IgD-negative memory B cell (primary cell): ENCODE results near the gene TMPRSS3. TPM values are rescaled to one million over a fixed set of nuclear protein-coding genes. Genes with fewer than 3 reads are reported as not detected.
A peak's percentile ranks its signal among the peaks of the same experiment; 100 is the strongest.

Experiments
- H3K27ac Mint-ChIP-seq, 3 donors: one replicate each; pipeline ENCODE4 v1.8.0; 2020 to 2022; ENCODE audit warnings: mild to moderate bottlenecking in 3 of 3, mixed read lengths in 3 of 3, moderate library complexity in 1 of 3
- H3K27me3 Mint-ChIP-seq: one replicate; pipeline ENCODE4 v1.8.0; 2021; ENCODE audit warnings: mixed read lengths
- H3K36me3 Mint-ChIP-seq: one replicate; pipeline ENCODE4 v1.8.0; 2020; ENCODE audit warnings: mild to moderate bottlenecking, mixed read lengths
- H3K4me1 Mint-ChIP-seq, 3 donors: one replicate each; pipeline ENCODE4 v1.8.0; 2020 to 2022; ENCODE audit warnings: mixed read lengths in 3 of 3, mild to moderate bottlenecking in 1 of 3
- H3K4me3 Mint-ChIP-seq, 4 donors: one replicate each; pipeline ENCODE4 v1.8.0; 2020 to 2022; ENCODE audit warnings: mild to moderate bottlenecking in 4 of 4, mixed read lengths in 4 of 4, moderate library complexity in 3 of 4
- H3K9me3 Mint-ChIP-seq, 3 donors: one replicate each; pipeline ENCODE4 v1.8.0; 2020 to 2021; ENCODE audit warnings: mixed read lengths in 3 of 3, mild to moderate bottlenecking in 1 of 3
- polyA plus RNA-seq: library from polyadenylated mRNA; unstranded; fragments of 300-500 nt; fragmentation: Illumina TruSeq; gene quantifications from one replicate; pipeline ENCODE4 v1.2.3, GENCODE V29; 2021

Gene TMPRSS3
- polyA plus RNA-seq, 1 donor from 2014 or later = not detected

DNA sequence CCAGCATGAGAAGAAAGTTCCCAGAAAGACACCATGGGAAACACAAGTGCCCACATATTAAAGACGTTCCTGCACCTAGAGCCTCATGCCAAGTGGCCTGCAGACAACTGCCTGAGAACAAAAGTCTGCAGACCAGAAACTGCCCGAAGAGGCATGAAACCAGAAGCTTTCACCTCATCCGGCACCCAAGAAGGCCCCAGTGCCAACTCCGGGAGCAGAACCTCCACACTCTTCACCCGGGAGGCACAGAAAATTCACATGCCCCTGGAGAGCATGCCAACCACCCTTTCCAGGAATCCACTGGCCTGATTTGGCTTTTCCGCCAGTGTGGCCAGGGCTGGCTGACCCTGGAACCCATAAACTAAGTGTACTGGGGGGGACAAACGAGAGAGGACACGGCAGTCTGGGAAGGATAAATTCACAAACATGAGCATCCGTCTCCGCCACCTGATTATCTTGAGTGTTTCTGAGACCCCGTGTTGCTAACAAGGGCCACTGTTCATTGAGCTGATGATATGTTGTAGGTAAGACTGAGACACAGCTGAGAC lies 51.8 kb downstream of the TMPRSS3 start:
- Mint-ChIP-seq H3K4me3 (no peak overlapping the region), H3K4me1 (no peaks in the 10 kb centered on the region), H3K36me3 (peaks cover 3% of the 10 kb centered on the region), H3K27ac (no peak overlapping the region), H3K9me3 (no peaks in the 10 kb centered on the region), H3K27me3 (peaks cover 6% of the 10 kb centered on the region)

DNA sequence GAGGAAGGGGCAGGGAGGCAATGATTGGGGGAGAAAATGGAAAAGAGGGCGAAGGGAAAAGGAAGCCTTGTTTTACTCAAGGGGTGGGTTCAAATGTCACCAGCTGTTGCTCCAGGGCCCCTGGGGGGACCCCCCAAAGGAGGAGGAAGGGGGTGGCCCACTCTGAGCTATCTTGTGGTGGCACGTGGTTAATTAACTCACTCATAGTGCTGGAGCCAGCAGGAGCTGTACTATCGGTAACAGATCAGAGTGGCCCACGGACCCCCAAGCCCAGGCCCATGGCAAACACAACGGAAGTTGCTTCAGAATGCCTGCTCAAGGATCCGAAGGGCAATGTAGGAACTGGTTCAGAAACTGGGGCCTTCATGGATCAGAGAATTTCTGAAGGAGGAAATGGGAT lies 52.3 kb downstream of the TMPRSS3 start:
- Mint-ChIP-seq H3K27me3 (peaks cover 6% of the 10 kb centered on the region), H3K4me3 (no peak overlapping the region), H3K4me1 (no peaks in the 10 kb centered on the region), H3K27ac (no peak overlapping the region), H3K36me3 (peaks cover 3% of the 10 kb centered on the region), H3K9me3 (no peaks in the 10 kb centered on the region)

GRCh38 chr21:42343101-42343500 lies 52.8 kb downstream of the TMPRSS3 start:
- no peak overlapping the region for H3K27ac Mint-ChIP-seq

GRCh38 chr21:42341776-42342542 lies 53.9 kb downstream of the TMPRSS3 start:
- H3K36me3 Mint-ChIP-seq = peaks cover 3% of the 10 kb centered on the region
- no peaks in the 10 kb centered on the region for H3K9me3 Mint-ChIP-seq
- no peak overlapping the region for H3K27ac Mint-ChIP-seq
- H3K4me3 Mint-ChIP-seq = no peak overlapping the region
- H3K4me1 Mint-ChIP-seq = peaks cover 2 to 6% (median 6%) of the 10 kb centered on the region in 3 donors
- H3K27me3 Mint-ChIP-seq = peaks cover 9% of the 10 kb centered on the region

More at GRCh38 chr21:42343101-42343500, 52.8 kb downstream of the TMPRSS3 start:
- Mint-ChIP-seq H3K4me1 (peaks cover 0 to 1% (median under 1%) of the 10 kb centered on the region in 3 donors), H3K9me3 (no peaks in the 10 kb centered on the region), H3K36me3 (peaks cover 3% of the 10 kb centered on the region), H3K27me3 (peaks cover 5% of the 10 kb centered on the region), H3K4me3 (no peak overlapping the region)

DNA sequence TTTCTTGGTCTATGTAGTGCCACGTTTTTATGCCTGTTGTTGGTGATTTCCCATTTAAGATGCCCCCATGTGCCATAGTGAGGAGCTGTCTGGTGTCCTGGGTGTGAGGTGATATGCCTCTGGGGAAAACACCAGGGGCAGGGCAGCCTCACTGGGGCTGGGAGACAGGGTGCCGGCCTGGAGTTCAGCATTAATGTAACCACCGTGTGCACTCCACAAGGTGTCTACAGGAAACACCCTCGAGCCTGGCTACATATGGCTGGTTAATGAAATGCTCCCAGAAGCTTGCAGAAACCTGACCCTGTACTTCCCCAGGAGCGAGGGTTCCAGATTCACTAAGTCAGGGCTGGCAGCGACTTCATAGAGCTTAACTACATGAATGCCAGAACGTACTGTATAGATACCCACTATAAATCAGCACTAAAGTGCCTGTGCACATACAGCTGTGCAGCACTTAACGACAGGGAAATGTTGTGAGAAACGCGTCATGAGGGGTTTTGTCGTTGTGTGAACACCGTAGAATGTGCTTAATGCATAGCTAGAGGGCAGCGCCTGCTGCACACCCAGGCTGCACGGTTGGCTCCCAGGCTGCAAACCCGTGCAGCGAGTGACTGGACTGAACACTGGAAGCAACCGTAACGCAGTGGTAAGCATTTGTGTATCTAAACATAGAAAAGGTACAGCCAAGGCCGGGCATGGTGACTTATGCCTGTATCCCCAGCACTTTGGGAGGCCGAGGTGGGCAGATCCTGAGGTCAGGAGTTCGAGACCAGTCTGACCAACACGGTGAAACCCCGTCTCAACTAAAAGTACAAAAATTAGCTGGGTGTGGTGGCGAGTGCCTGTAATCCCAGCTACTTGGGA lies 55.4 kb downstream of the TMPRSS3 start:
- H3K4me1 Mint-ChIP-seq = peaks cover 4 to 6% (median 6%) of the 10 kb centered on the region in 3 donors
- H3K27me3 Mint-ChIP-seq = peaks cover 12% of the 10 kb centered on the region
- peak overlapping the region in 1 of 3 donors; percentile 47 for H3K27ac Mint-ChIP-seq
- H3K36me3 Mint-ChIP-seq = peaks cover 3% of the 10 kb centered on the region
- no peak overlapping the region for H3K4me3 Mint-ChIP-seq
- H3K9me3 Mint-ChIP-seq = no peaks in the 10 kb centered on the region

DNA sequence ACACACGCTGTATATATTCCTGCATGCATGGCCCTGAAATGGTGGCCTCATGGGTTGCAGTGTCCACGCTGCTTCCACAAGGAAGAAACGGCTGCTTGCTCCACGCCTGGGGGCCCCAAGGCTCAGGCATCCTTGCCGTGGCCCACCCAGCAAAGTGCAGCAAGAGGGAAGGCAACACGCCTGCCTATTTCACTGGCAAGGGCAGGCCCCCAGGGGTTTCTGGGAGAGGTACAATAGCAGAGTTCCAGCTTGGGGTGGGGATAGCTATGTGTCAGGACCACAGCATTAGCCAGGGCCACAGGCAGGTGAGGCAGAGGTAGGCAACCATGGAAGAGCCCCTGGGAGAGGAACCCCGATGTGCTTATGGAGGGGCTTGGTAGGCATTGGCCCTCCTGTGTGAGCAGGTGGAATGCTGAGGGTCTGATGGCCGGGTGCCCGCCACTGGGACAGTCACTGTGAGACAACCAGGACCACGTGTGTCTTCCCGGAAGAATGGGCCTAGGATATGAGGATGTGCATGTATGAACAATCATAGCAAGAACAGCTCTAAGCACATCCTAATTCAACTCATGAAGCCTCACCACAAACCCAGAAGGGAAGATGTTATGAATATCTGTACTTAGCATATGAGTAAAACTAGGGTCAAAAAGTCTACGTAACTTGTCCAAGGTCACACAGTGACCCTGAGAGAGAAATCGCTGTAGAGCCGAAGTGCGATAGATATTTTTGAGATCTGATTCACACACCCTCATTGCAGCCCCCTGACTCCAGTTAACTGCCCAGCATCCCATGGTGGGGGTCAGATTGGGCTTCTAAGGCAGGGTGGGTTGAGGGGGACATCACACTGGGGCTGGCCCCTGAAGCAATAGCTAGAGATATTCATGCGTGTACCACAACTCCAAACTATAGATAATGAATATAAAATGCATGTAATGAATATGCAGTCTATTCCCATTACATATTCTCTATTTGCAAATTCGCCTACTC lies 56.8 kb downstream of the TMPRSS3 start:
- peak overlapping the region in 1 of 4 donors; percentile 5 for H3K4me3 Mint-ChIP-seq
- H3K27me3 Mint-ChIP-seq = peaks cover 12% of the 10 kb centered on the region
- no peak overlapping the region for H3K27ac Mint-ChIP-seq
- H3K4me1 Mint-ChIP-seq = peaks cover 4 to 6% (median 6%) of the 10 kb centered on the region in 3 donors
- no peaks in the 10 kb centered on the region for H3K9me3 Mint-ChIP-seq
- no peaks in the 10 kb centered on the region for H3K36me3 Mint-ChIP-seq

DNA sequence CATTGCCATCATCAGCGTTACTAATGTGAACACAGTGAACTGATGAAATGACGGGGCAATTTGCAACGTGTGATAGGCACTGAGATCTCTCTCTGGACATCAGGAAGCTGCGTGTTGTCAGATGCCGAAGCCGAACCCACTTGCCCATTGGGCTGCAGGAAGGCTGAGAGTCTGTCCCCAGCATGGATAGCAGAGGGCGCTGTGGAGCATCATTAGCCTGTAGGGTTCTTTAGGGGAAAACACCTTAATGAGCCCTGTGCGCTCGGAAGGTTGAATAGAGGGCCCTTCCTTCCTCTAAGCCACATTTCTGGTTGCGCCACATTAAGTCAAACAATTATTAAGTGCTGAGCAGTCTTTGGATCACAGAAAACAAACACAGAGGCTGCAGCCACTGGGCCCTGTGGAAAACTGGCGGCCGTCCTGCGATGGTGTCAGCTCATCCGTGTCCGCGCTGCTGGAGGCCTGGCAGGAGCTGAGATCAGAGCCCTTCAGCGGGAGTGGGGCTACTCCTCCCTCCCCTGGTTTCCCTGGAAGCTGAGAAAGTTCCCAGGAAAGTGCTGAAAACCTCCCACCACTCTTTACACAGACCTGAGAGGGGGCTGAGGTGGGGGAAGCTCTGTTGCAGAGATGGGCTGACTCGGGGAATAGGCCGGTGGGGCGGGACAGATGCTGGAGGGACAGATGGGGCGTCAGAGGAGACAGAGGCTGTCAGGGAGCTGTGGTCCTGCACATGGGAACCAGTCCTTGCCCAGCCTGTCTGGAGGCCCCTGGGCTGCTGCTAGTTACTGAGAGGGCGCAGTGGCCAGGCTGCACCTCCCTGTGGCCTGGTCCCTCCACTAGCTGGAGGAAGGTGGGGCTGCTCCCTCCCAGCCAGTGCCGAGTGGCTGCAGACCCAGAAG lies 57.8 kb downstream of the TMPRSS3 start:
- Mint-ChIP-seq H3K4me1 (peaks cover 6% of the 10 kb centered on the region in 3 donors), H3K4me3 (peak overlapping the region in 1 of 4 donors; percentile 1), H3K9me3 (no peaks in the 10 kb centered on the region), H3K36me3 (no peaks in the 10 kb centered on the region), H3K27me3 (peaks cover 12% of the 10 kb centered on the region), H3K27ac (peak overlapping the region in 1 of 3 donors; percentile 3)

- Mint-ChIP-seq H3K4me3 (no peak overlapping the region), H3K36me3 (no peaks in the 10 kb centered on the region), H3K27ac (no peak overlapping the region), H3K9me3 (no peaks in the 10 kb centered on the region), H3K27me3 (peaks cover 15% of the 10 kb centered on the region), H3K4me1 (peaks cover 6% of the 10 kb centered on the region in 3 donors)
Measured at GRCh38 chr21:42337276-42337675, 58.6 kb downstream of the TMPRSS3 start.

DNA sequence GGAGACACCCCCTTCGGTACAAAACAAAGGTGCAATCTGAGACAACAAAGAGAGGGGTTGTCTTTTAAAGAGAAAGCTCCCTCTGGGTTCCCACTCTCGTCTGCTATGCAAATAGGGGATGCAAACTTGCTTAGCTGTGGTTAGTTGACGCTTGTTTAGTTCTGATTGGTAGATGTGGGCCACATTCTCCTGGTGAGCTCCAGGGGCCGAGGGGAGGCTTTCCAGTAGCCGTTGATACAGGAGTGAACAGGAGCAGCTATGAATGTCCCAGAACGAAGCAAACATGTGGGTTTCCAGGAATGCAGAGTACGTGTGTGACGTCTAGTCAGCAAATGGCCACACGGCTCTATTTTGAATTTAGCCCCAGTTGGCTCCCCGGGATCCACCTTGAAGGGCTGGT lies 59.8 kb downstream of the TMPRSS3 start:
- Mint-ChIP-seq H3K4me3 (no peak overlapping the region), H3K4me1 (peaks cover 6% of the 10 kb centered on the region in 3 donors), H3K36me3 (no peaks in the 10 kb centered on the region), H3K27ac (peak overlapping the region in 1 of 3 donors; percentile 39), H3K9me3 (peaks cover 2 to 12% (median 11%) of the 10 kb centered on the region in 3 donors), H3K27me3 (peaks cover 22% of the 10 kb centered on the region)

GRCh38 chr21:42332557-42333317 lies 63.1 kb downstream of the TMPRSS3 start:
- Mint-ChIP-seq H3K27ac (peak overlapping the region in 1 of 3 donors; percentile 84), H3K9me3 (peaks cover 2 to 14% (median 14%) of the 10 kb centered on the region in 3 donors), H3K27me3 (peaks cover 23% of the 10 kb centered on the region), H3K4me1 (peaks cover 1 to 6% (median 5%) of the 10 kb centered on the region in 3 donors), H3K4me3 (no peak overlapping the region), H3K36me3 (no peaks in the 10 kb centered on the region)

DNA sequence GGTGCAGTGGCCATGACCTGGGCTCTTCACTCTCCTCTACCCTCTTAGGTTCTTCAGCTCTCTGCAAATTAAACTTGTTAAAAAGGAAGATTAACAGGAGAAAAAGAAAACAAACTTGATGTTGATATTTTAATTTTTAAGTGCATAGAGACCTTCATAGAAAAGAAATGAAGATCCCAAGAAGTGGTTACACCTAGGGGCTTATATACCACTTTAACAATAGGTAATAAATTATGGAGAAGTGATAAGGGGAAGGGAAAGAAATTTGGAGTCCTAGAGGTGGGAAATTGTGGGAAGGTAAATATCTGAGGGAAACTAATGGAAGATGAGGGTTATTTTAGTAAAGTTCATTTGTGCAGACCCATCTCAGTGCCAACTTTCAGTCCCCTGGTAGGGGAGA lies 64.2 kb downstream of the TMPRSS3 start:
- H3K27me3 Mint-ChIP-seq = peaks cover 20% of the 10 kb centered on the region
- H3K4me3 Mint-ChIP-seq = no peak overlapping the region
- H3K9me3 Mint-ChIP-seq = peaks cover 2 to 14% (median 14%) of the 10 kb centered on the region in 3 donors
- H3K4me1 Mint-ChIP-seq = peaks cover 0 to 4% (median 4%) of the 10 kb centered on the region in 3 donors
- H3K36me3 Mint-ChIP-seq = no peaks in the 10 kb centered on the region
- H3K27ac Mint-ChIP-seq = no peak overlapping the region

DNA sequence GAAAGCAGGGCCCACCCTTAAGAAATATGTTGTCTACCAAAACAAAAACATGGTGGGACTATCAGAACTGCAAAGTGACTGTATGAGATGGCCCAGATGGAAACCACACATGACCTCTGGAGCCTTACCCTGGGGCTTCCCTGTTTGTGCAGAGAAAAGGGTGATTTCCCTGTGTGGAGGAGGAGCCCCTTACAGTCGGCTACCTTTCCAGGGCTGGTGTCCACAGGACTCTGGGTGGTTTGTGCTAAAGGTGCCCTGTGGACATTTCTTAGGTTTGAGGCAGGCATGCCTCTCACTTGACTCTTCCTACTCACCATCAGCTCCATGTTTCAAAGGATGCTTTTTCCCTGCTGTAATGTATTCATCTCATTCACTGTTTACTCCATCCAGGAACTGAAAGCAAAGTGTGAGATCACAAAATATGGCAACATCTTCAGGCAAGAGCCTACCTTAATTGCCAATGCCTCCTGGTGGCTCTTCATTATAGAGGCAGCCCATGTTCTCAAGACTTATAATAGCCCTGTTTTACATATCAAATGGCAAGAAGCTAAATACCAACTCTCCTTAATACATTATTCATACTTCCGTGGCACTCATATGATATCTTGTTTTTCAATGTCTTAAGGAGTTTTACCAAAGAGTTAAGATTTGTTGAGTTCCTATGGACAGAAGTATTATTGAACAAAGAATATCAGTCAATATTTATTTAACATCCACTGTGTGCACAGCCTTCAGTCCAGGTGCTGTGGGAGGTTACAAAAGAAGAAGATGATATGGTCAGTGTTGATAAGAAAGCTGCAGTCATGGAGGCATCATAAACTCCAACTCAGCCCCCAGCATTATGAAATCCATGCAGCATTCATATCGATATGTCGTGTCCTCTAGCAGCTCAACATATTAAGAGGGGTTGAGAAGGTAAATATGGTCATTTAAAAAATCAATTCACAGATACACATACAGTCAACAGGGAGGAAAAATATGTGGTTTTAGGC lies 65.2 kb downstream of the TMPRSS3 start:
- Mint-ChIP-seq H3K27me3 (peaks cover 17% of the 10 kb centered on the region), H3K36me3 (no peaks in the 10 kb centered on the region), H3K27ac (no peak overlapping the region), H3K9me3 (peaks cover 2 to 14% (median 14%) of the 10 kb centered on the region in 3 donors), H3K4me1 (peaks cover 0 to 4% (median 1%) of the 10 kb centered on the region in 3 donors), H3K4me3 (no peak overlapping the region)
